Brain microvascular endothelial cell (primary cell): ENCODE data around the gene MADD.

Experiments used
- DNase-seq: peaks from one replicate; pipeline ENCODE4 v3.0.0-alpha.2; 2020
- H3K27ac ChIP-seq: fragments of 250-450 bp; sonication (Bioruptor Pico); 2 replicates; pipeline ENCODE4 v1.5.1; 2020; ENCODE audit warnings: mild to moderate bottlenecking, moderate library complexity
- H3K27me3 ChIP-seq: fragments of 250-450 bp; sonication (Bioruptor Pico); replicated peaks from 2 replicates; pipeline ENCODE4 v1.5.1; 2020; ENCODE audit warnings: mild to moderate bottlenecking
- H3K36me3 ChIP-seq: fragments of 250-450 bp; sonication (Bioruptor Pico); replicated peaks from 2 replicates; pipeline ENCODE4 v1.5.1; 2020; ENCODE audit warnings: mild to moderate bottlenecking
- H3K4me3 ChIP-seq: 2 replicates; pipeline ENCODE4 v1.5.1; 2011; ENCODE audit warnings: low read depth, mild to moderate bottlenecking, control low read depth, low read length, moderate library complexity
- in situ Hi-C: cut with HindIII; loops from 2 replicates; pipeline ENCODE4 v1.10.0; 2017; ENCODE audit warnings: low sequenced_read_pairs, low pct_ligation_motif_present
- TF ChIP-seq, protein P1 (sequence below): IDR thresholded peaks from 2 replicates; pipeline ENCODE4 v1.5.1; 2011; ENCODE audit warnings: low read depth, mild to moderate bottlenecking, moderate library complexity, low read length, control low read depth, inconsistent platforms; ENCODE audit errors: missing control alignments

MADD gene

GRCh38 chr11:47239852-47240251 lies 30.1 kb upstream of the MADD start:
- no peak for DNase-seq
- Histone ChIP-seq H3K27ac (no peak overlapping the region), H3K36me3 (peaks cover 58% of the 10 kb centered on the region), H3K27me3 (no peaks in the 10 kb centered on the region), H3K4me3 (no peak overlapping the region)
- in situ Hi-C loops = no loop called here
- TF ChIP-seq, protein P1, sequence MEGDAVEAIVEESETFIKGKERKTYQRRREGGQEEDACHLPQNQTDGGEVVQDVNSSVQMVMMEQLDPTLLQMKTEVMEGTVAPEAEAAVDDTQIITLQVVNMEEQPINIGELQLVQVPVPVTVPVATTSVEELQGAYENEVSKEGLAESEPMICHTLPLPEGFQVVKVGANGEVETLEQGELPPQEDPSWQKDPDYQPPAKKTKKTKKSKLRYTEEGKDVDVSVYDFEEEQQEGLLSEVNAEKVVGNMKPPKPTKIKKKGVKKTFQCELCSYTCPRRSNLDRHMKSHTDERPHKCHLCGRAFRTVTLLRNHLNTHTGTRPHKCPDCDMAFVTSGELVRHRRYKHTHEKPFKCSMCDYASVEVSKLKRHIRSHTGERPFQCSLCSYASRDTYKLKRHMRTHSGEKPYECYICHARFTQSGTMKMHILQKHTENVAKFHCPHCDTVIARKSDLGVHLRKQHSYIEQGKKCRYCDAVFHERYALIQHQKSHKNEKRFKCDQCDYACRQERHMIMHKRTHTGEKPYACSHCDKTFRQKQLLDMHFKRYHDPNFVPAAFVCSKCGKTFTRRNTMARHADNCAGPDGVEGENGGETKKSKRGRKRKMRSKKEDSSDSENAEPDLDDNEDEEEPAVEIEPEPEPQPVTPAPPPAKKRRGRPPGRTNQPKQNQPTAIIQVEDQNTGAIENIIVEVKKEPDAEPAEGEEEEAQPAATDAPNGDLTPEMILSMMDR = no peak

DNA sequence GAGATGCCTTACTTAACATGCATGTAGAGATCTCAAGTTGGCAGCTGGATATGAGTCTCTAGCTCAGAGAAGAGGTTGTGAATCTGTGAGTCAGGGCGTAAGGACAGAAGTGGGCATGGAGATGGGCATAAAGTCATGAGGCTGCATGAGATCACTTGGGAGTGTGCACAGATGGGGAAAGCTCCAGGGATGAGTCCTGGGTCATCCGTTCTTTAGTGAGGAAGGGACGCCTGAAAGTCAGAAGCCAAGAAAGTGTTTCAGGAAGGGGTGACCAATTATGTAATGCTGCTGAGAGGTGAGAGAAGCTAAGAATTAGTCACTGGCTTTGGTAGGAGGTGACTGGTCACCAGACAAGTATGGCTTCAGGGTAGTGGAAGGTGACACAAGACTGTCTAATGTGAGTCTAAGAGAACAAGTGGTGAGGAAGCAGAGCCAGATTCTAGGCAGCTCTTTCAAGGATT lies 28.1 kb upstream of the MADD start:
- TF ChIP-seq, protein P1 = no peak
- Histone ChIP-seq H3K4me3 (no peak overlapping the region), H3K27ac (no peak overlapping the region), H3K27me3 (no peaks in the 10 kb centered on the region), H3K36me3 (peaks cover 62% of the 10 kb centered on the region)
- in situ Hi-C loops = no loop called here
- DNase-seq = no peak

DNA sequence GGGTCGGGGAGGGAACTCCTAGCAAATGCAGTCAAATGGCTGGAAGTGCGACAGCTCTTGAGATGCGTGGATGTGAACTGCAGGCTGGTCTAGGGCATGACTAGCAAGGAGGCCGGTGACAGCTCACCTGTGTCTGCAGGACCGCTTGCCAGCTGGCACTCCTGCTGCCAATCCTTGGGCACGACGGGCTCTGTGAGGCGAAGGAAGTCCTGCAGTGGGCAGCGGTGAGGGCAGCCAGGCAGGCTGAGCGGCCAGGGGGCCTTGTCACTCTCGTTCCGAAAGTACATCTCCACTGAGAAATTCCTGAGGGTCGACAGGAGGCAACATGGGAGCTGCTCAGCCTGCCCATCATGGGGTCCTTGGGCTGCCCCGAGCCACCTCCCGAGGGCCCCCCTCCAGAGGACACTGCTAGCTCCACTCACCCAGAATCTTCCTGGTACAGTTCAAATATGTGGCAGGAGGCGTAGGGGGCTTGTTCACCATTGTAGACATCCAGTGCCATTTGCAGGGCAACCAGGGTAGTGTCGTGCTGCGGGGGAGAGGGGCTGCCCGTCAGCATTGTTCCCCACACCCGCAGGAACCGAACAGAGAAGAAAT lies 27.2 kb upstream of the MADD start:
- no peak overlapping the region for H3K27ac ChIP-seq
- peaks cover 60% of the 10 kb centered on the region for H3K36me3 ChIP-seq
- DNase-seq = no peak
- TF ChIP-seq, protein P1 = no peak
- no peak overlapping the region for H3K4me3 ChIP-seq
- no peaks in the 10 kb centered on the region for H3K27me3 ChIP-seq
- in situ Hi-C loops = no loop called here

- in situ Hi-C loops = no loop called here
- H3K27me3 ChIP-seq = no peaks in the 10 kb centered on the region
- TF ChIP-seq, protein P1 = no peak
- peaks cover 56% of the 10 kb centered on the region for H3K36me3 ChIP-seq
- no peak overlapping the region for H3K4me3 ChIP-seq
- DNase-seq = no peak
- no peak overlapping the region for H3K27ac ChIP-seq
Observed at GRCh38 chr11:47243454-47243853, 26.5 kb upstream of the MADD start.

DNA sequence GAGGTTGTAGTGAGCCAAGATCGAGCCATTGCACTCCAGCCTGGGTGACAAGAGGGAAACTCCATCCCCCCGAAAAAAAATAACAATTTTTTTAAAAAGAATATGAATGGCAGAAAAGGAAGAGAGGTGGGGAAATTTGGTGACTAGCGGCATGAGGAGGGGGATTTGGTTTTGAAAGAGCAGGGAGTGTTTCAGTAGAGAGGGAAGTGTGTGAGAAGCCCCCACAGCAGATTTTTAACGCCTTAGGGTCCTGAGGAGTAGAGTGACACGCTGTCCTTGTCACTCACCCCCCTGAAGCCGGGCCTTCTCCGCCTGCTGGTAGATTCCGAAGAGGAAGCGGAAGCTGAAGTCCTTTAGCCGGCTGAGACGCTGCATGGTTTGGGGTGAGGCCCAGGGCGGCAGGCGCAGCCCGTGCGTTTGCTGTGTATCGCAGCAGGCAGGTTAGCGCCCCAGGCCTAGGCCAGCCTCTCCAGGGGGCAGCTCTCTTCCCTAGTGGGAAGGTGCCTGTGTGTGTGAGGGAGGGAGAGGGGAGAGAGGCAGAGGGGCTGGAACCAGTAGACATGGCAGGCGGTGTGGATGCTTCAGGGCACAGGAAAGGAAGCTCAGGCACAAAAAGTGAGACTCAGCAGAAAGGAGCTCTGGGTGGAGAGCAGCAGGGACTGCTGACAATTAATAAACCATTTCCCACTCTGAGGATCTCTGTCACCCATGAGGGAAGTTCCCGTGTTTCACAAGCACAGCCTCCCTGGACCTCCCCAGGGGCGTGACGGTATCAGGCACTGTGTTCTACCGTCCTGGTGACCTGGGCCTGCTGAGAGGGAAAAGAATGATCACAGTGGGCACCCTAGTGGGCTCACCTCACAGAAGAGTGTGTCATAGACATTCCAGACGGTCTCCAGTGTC lies 25.2 kb upstream of the MADD start:
- TF ChIP-seq, protein P1 = no peak
- H3K27ac ChIP-seq = no peak overlapping the region
- in situ Hi-C loops = no loop called here
- no peak overlapping the region for H3K4me3 ChIP-seq
- H3K27me3 ChIP-seq = no peaks in the 10 kb centered on the region
- DNase-seq = no peak
- H3K36me3 ChIP-seq = peaks cover 47% of the 10 kb centered on the region
